HG03460 (cell line): ENCODE data around the gene RRP12.

ENCODE experiments used
- ATAC-seq: cut with Tn5 transposase; IDR thresholded peaks from one replicate; pipeline ENCODE4 v1.9.1; 2021; ENCODE audit not compliant: unreplicated experiment

Gene RRP12

DNA sequence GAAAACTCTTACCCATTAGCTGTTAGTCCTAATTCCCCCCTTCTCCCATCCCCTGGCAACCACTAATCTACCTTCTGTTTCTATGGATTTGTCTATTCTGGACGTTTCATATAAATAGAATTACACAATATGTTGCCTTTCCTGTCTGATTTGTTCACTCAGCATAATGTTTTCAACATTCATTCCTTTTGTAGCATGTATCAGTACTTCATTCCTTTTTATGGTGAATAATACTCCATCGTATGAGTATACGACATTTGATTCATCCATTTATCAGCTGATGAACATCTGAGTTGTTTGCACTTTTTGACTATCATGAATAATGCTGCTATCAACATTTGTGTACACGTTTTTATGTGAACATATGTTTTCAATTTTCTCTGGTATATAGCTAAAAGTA is 86.5 kb downstream of the RRP12 start:
- ATAC-seq = no peak

DNA sequence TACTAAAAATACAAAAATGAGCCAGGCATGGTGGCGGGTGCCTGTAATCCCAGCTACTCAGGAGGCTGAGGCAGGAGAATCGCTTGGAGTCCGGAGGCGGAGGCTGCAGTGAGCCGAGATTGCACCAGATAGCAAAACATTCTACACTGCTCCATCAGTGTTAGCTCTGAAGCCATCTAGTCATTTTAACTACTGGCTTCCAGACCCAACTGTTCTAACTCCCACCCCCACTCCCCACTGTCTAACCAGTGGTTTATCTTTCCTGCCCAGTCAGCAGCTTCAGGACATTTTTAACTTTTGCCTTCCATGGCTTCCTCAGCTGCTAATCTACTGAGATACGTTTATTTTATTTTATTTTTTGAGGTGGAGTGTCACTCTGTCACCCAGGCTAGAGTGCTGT is 88.2 kb downstream of the RRP12 start:
- no peak for ATAC-seq

DNA sequence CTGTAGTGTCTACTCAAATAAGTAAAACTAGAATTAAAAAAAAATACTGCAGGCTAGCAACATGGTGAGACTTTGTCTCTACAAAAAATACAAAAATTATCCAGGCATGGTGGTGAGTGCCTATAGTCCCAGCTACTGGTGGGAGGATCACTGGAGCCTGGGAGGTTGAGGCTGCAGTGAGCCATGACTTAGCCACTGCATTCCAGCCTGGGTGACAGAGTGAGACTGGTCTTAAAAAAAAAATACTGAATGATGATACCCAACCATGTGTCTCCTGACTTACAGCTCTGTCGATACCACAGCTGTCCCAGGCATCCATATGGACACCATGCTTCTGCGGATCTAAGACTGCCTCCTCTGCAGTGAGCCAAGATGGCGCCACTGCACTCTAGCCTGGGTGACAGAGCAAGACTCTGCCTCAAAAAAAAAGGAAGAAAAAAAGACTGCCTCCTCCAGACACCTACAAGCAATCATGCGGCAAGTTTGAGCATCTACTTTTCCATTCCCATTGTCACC is 90.0 kb downstream of the RRP12 start:
- ATAC-seq = no peak

DNA sequence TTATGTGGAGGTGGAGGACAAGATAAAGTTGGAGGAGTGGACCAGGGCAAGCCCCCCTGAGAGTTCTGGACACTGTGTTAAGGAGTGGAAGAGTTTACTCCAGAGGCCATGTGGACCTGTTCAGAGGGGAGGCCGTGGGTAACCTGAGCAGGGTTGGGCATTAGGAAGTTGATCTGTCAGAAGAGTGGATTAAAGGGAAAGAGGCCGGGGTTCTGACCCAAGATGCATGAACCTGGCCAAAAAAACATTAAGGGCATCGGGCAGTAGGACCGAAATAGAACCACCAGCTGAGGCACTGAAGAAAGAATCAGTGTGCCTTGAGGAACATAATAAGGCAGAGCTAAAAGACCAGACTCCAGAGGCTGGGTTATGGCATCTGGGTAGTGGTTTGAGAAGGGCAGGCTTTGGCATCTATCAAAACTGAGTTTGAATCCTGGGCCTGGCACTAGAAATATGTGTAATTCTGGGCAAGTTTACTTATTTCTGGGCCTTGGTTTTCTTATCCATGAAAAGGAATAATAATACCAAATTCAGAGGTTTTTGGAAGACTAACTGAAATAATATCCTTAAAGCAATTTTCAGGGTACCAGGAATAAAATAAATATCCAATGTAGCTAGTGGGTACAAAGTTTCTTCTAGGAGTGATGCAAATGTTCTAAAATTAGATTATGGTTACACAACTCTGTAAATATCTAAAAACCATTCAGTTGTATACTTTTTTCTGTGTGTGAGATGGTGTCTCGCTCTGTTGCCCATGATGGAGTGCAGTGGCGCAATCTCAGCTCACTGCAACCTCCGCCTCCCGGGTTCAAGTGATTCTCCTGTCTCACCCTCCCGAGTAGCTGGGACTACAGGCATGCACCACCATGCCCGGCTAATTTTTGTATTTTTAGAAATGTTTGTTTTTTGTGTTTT is 93.0 kb downstream of the RRP12 start:
- ATAC-seq = no peak

DNA sequence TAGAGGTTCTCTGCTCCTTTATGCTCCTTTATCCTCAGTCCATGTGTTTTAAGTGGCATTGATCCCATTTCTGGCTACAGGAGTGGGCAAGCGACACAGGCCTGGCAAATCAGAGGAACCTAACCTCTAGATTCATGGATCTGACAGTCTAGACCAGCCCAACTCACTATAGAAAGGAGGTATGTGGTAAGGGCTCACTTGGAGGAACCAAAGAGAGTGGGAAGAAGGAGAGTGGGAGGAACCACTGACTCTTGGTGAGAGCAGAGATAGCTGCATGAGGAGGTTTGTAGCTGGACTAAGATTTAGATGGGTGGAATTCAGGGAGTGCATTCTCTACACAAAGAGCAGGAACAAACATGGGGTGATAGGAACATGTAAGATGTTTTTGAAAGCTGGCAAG is 93.7 kb downstream of the RRP12 start:
- ATAC-seq = no peak
